T-helper 22 cell (primary cell): Measurements from ENCODE around the gene CNOT4.
"Not testable (repeated sequence)": the region's sequence is repeated elsewhere in the genome, so short reads cannot be mapped to it uniquely, and the experiment has no call there.

ENCODE experiments used
- DNase-seq: peaks from one replicate; pipeline ENCODE4 v3.0.0-alpha.2; 2020; ENCODE audit warnings: low read depth

Gene CNOT4

DNA sequence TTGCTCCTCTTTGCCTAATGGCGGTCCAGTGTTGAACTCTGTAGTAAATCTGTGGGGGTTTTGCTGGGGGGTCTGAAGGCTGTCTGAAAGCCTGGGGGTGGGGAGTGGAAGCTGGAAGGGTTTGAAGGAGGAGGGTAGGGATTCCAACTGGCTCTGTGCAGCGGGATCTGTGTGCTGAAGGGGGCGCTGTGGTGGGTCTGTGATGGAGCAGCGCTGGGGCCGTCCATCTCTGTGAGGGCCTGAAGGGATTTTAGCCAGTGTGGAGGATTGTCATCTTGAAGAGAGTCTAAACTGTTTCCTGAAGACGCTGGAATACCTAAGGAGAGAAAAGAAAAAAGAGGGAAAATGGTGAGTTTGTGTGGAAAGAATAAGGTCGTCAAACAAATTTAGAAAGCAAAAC is 147.0 kb downstream of the CNOT4 start:
- no peak for DNase-seq

DNA sequence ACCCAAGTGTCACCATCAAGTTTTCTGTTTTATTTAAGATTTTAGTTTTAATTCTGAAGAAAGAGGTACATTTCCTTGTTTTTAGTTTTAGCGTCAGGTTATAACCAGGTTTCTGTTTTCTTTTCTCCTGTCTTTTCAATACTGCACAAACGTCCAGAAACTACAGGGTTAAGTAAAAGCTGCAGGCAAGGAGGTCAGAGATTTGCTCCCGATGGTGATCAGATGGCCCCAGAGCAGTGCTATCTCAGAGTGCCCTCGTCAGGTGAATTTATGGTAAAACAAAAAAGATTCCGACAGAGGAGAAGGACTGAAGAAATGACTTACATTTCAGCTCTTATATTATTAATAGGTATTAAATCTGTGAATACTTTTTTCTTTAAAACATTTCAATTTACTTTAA is 148.1 kb downstream of the CNOT4 start:
- DNase-seq = no peak

DNA sequence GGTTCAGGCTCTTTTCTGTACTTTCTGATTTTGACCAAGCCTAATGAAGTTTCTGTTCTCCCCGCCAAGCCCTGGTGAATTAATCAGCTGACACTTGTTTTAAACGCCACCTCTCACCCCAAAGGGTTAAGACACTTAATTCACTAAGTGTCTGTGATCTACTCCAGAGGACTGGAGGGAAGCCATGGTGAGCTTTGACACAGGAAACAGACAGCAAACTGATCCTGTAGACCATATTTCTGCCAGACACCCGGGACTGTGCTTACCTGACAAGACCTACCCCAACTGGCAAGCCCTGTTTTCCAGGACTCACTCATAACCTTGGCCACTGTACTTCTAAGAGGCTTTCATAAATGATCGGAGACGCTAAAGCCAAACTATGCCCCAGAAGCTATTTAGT is 150.3 kb downstream of the CNOT4 start:
- DNase-seq = no peak

DNA sequence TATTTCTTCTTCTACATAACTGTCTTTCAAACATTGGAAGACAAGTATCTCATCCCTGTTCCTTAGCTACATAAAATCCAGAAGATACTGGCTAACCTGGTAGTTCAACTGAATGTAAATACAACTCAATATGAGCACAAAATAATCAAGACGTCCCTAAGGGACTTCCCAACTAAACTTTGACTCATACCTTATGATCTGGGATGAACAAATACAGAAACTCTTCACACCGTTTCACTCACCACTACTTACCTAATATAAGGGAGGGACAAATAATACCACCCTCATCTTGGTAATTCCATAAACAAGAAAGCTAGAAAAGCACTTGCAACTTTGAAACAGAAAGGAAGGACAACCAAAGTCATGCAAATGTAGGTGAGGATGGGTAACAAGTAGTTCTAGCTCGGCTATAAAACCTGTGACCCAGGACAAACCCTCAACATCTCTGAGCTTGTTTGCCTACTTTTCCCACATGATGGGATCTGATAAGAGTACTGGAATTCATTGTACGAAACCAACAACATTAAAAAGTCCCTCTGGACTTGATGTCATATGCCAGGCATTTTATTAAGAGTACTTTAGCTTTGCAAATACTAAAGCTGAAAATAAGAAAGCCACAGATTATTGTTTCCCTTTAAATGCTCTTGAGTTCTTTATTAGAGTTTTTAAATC is 154.4 kb downstream of the CNOT4 start:
- DNase-seq = no peak

DNA sequence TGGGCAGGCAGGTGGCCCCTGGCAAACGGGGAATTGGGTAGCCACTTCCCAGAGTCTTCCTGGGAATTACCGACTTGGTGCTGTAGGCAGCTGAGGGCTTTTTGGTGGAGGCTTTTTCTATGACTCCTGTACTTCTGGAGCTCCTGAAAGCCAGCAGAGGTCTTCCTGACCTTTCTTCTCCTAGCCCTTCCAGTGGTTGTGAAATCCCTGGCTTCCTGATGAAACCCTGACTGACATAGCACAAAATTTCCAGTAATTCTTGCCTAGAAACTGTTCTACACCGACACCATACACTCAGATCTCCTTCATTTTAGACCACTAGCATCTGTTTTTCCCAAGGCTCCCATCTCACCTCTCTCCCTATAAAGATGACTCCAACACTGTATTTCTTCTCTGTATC is 156.1 kb downstream of the CNOT4 start:
- no peak for DNase-seq

DNA sequence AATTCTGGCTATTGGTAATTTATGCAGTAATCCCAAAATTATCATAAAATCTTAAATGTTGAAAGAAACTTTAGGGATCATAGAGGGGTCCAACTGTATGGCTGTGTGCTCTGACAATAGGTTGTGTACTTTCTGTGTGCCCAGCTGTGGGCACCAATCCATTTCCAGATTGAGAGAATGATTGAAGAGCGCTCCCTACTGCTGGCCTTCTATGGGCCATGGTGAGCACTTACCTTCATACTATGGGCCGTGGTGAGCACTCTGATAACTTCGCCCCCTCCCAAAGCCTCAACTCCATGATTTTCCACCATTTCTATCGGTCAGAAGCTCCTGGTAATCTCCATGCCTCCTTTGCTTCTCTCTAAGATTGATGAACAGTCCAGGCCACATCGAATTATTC is 157.6 kb downstream of the CNOT4 start:
- DNase-seq = no peak

DNA sequence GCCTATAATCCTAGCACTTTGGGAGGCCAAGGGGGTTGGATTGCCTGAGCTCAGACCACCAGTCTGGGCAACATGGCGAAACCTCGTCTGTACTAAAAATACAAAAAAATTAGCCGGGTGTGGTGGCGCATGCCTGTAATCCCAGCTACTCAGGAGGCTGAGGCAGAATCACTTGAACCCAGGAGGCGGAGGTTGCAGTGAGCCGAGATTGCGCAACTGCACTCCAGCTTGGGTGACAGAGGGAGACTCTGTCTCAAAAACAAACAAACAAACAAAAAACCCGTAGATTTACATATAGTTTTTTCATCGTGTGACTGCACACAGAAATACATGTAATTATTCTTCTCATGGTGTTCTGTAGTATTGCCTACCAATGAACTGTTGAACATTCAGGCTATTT is 158.8 kb downstream of the CNOT4 start:
- not testable (repeated sequence) for DNase-seq

DNA sequence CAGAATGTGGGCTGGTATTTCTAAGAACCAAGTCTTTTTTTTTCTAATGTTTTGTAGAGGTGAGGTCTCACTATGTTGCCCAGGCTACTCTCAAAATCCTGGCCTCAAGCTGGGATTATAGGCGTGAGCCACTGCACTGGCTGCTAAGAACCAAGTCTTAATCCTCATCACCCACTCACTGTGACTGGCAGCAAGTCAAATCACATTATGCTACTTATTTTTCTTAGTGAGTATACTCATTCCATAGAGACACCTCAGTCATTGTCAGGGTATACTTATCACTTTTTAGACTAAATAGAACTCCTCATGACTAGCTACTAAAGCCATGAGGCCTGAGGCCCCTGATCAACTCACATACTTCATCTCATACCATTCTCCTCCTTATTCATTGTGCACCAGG is 160.2 kb downstream of the CNOT4 start:
- DNase-seq = no peak

DNA sequence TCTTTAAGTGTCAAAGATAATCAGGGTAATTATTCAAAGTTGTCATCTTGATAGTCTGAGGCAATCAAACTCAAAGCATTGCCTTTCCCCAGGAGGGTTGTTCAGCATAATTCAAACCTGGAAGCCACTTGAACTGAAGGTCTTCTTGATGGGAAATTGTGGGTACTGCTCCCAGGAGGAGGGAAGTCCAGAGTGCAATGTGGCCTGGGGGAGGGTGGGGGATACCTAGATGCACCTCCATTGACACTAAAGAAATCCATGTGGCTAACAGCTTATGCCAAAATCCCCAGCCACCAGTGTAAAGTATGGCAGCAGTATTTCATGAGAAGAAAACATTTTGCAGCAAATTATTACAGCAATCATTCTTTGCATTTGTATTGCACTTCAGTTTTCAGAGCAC is 161.4 kb downstream of the CNOT4 start:
- no peak for DNase-seq

DNA sequence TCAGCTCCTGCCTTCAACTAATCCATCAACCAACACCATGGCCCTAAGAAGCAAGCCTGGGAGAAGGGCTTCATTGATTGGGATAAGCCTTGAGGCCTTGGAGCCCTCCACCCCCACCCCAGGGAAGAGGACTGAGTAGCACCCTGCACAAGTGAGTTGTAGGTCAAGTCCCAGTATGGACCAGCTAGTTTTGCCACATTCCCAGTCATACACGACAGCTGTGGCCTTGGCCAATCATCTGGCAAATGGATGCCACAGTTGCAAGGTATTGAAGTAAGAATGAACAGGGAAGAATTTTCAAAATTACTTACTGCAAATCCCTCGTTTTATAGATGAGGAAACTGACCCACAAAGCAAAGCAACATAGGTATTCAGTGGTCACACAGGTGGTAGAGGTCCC is 166.5 kb downstream of the CNOT4 start:
- no peak for DNase-seq

DNA sequence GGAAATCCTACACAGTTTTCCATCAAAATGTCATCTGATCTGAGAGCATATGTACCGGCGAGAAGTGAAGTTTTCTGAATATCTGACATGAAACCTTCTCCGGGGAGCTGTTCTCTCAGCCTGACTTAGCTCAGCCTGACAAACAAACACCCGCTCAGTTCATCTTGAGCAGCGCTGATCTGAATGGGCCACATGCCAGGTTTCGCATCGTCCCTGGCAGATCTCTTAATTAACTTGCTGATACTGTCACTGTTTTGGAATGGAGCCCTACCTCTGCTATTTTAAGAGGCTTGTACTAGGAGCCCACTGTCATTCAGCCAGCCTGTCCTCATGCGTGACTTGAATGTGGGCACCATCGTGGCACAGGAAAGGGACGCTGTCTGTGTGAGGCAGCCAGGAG is 167.0 kb downstream of the CNOT4 start:
- no peak for DNase-seq

DNA sequence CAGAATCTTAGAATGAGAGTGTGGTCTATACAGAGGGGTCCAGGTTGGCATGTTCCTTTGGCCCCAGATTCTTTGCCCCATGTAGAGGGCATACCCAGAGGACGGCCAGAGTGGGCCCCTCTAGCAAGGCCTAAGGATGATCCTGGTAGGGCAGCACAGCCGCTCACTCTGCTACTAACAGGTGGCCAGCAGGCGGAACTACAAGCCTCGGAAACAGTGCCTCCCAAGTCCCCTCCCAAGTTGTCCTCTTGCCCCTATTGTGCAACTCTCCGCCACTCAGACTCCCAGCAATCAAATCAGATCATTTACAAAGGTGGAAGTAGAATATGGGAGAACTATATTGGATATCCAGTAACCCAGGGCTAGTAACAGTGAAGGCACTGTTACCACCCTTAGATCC is 168.9 kb downstream of the CNOT4 start:
- DNase-seq = no peak

DNA sequence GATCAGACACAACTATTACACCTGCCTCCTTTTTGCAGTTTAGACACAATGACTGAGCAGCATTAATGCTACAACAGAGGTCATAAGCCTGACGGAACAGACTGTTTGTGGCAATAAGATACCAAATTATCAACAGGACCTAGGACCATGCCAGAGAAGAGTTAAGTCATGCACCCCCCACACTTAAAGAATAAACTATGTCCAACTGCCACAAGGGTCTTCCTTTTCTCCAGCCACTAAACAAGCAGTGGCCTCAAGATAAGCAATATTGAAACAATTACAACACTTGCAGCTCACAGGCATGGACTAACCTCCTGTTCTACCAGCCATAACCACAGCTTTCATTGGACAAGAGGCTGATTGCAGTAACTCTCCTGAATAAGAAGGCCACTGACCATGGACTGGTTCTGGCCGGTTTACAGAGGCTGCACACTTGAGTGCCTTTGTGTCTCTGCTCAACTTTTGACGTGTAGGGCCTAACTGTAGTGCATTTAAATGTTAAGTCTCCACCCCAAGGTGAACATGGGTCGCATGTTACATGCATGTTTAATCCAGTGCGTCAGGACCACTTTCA is 171.8 kb downstream of the CNOT4 start:
- no peak for DNase-seq

DNA sequence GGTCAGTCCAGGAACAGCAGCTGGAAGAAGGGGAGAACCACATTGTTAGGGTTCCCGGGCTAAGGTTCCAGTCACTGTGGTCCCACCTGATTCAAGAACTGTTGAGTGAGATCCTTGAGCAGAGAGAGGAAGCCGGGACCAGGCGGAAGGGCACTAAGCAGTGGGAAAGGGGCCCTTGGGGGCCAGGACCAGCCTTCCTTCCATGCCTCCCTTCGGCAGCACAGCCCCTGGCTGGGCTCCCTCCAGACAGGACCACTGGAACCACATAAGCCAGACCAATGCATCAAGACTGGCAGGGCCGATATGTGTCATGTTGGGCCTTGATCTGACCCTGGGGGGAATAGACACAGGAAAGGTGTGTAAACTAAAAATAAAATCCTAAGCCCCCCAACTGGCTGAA is 172.4 kb downstream of the CNOT4 start:
- DNase-seq = no peak

DNA sequence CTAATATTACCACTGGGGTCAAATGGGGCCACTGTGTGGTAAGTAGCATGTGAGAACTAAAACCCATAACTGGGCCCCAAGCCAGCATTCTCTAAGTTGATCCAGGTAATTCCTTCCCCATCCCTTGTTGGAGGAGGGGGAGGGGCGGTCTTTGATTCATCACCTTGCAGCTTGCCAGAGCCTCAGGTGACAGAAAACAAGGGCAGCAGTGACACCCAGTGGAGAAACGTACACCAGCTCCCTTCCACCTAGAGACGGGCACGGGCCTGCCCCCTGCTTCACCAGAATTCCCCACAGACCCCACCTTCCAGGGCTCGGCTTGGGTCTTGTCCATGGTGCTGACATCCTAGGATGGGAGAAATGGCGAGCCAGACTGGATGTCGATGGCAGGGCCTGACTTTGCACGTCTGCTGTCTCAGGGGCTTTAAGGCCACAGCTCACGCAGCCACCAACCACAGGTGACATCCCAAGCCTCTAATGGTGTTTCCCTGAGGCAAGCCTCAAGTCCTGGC is 174.2 kb downstream of the CNOT4 start:
- peak; percentile 7 for DNase-seq

DNA sequence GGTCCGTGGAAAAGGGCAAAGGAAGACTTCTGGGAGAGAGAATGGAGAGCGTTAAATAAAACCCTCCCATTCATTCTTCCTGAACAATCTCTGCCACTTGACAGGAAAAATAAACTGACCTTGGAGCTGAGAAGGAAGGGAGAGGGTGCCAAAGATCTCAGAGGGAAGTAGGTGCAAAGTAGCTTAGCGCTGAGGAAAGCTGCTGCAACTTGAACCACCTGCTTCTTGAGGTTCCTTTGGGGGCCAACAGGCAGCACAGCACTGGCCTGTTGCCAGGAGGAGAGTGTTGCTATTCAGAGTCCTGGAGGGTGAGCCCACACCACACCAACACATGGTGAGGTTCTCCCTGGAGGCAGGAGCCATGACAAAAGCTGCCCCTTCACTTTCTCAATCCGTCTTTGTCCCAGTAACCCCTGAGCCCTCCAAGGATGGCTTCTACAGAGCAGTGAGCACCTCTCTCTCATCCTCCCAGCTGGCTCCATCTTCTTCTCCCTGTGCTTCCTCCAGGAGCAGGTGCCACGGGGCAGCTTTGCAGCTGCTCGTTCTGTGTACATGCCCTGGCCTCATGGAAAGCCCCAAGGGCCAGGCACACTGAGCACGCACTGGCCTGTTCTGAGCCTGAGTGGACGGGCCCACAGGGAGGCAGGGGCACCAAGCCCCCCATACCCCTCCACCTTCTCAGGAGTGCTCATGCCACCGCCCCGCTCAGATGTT is 174.9 kb downstream of the CNOT4 start:
- no peak for DNase-seq

DNA sequence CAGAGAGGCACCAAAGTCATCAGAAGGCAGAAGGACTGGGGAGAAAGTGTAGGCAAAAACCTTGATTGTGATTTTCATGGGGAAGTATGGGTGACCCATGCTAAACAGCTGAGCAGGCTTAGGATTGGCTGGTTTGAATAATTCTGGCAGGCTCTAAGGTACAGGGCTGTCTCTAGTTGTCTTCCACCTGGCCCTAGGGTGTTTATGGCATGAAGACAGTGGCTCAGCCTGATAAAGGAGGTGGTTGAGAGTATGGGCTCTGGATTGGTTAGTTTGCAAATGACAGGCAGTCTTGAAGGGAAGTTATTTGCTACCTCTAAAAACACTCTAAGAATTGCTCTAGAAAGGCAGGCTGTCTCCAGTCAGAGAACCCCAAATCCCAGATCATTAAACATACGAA is 176.0 kb downstream of the CNOT4 start:
- no peak for DNase-seq

DNA sequence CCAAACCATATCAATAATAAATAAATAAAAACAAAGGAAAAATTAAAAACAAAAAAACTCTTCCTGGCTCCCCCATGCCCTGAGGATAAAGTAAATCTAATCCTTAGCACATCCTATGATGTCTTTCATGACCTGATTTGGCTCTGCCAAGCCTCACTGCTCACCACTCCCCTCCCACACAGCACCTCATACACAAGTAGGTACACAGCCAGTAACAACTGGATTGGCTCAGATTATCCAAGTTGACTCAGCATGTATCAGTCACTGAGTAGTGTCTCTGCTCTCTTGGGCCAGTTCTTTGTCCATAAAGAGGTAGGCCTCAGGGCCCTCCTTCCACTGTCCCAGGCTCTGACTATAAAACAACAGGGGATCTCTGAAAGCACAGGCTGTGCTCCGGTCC is 176.7 kb downstream of the CNOT4 start:
- DNase-seq = no peak

DNA sequence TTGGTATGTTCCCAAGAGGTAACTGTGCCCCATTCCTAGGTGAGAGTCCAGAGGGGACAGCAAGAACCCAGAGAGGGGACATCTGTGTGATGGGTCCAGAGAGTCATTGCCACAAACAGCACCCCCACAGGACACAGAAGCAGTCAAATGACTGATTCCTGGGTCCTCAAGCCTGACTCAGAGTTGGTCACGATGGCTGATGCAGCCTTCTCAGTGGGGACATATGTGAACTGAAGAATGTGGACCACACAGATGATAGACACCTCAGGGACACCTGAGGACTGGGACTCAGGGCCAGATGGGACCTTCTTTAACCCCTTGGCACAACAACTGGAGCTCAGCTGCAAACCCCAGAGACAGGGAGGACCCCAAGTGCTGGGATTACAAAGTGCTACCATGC is 179.8 kb downstream of the CNOT4 start:
- DNase-seq = no peak

DNA sequence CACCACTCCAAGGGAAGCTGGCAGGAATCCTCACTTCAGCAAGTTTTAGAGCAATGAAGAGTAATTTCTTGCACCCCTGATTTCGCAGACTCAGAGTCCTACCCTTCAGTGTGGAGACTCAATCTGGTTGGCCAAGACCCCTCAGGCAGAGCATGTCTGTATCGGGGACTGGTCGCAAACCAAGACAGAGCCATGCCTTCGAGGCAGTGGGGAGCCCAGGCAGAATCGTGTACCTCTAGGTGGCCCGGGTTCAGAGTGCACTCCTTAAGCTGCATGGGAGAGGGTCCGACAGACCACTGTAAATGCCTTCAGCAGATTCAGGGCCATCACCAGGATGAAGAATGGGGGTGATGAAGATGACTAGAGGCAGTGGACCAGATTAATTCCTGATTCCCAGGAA is 181.4 kb downstream of the CNOT4 start:
- DNase-seq = no peak

DNA sequence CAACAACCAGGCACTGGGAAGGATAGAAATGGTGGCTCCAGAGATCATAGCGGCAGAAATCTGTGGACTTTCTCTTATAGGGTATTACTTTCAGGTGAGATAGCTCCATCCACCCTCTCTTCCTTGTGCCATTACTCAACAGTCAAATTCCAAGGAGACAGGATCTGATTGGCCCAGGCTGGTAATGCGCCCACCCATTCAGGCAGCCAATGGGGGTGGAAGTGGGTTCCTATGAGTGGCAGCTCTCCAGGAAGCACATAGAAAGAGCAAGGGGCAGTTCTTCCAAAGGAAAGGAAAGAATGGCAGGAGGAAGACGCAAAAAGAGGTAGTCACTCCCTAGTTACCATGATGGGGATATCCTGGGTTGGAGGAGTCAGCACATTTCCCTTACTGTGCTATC is 181.8 kb downstream of the CNOT4 start:
- DNase-seq = no peak

DNA sequence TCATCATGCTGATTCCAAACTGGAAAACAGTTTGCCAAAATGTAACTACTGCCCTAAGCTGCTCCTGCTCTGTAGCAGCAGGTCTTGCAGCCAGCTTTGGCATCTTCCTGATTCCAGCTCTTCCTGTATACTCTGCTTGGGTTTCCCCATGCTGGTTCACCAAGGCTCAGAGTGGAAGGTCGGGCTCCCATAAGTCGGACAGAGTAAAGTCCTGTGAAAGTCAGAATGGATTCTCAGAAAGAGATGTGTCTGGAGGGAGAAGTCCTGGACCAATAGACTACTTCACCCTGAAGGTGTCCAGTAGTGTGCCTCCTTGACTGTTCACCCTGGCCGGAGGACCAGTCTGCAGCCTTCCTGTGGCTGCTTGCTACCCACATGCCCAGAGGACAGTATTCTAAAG is 182.4 kb downstream of the CNOT4 start:
- no peak for DNase-seq

DNA sequence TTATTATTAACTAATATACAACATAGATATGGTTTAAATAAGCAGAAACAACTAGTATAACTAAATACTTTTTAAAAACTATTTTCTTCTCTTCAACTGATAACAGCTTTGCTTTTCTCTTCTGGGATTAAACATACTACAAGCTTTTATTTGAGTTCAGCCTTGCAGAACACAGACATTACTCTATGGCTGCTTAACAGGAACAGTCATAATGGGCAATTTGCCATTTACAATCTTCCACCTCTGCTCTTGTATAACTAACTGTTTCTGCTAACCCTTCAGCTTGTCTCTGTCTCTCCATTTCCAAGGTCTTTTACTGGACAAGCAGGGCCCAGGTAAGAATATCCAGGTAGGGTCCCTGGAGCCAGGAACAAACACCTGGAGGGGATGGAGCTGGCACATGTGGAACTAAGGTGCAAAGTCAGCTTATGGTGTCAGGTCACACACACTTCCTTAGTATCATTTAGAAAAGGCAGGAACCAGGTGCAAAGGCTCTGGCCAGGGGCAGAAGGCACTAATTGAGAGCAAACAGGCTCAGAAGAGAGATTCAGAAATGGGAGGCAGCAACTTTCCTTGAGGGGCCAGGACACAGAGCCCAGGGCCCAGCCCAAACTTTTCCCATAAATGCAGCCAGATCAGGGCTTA is 183.1 kb downstream of the CNOT4 start:
- DNase-seq = no peak
